Glutamatergic neuron (in vitro differentiated cells): ENCODE results near the gene SLX4IP. TPM values are rescaled to one million over a fixed set of nuclear protein-coding genes. Genes with fewer than 3 reads are reported as not detected.
A peak's percentile ranks its signal among the peaks of the same experiment; 100 is the strongest.

ENCODE experiments used
- DNase-seq: peaks from one replicate; pipeline ENCODE4 v3.0.0; 2022
- H3K27ac Mint-ChIP-seq: one replicate; pipeline ENCODE4 v1.8.0; 2020; ENCODE audit warnings: mild to moderate bottlenecking, mixed read lengths, inconsistent platforms; ENCODE audit not compliant: unreplicated experiment
- H3K27me3 Mint-ChIP-seq: one replicate; pipeline ENCODE4 v1.8.0; 2020; ENCODE audit warnings: mild to moderate bottlenecking, moderate library complexity, mixed read lengths, inconsistent platforms; ENCODE audit not compliant: unreplicated experiment
- H3K36me3 Mint-ChIP-seq: one replicate; pipeline ENCODE4 v1.8.0; 2020; ENCODE audit warnings: mild to moderate bottlenecking, mixed read lengths, inconsistent platforms; ENCODE audit not compliant: unreplicated experiment
- H3K4me1 Mint-ChIP-seq: one replicate; pipeline ENCODE4 v1.8.0; 2020; ENCODE audit warnings: mild to moderate bottlenecking, low read depth, mixed read lengths, inconsistent platforms; ENCODE audit not compliant: unreplicated experiment
- H3K4me3 Mint-ChIP-seq: one replicate; pipeline ENCODE4 v1.8.0; 2020; ENCODE audit warnings: mild to moderate bottlenecking, mixed read lengths, inconsistent platforms; ENCODE audit not compliant: unreplicated experiment
- H3K9me3 Mint-ChIP-seq: one replicate; pipeline ENCODE4 v1.8.0; 2020; ENCODE audit warnings: mild to moderate bottlenecking, moderate library complexity, mixed read lengths, inconsistent platforms; ENCODE audit not compliant: unreplicated experiment
- CTCF ChIP-seq: fragments of 200-600 bp; sonication (generic); IDR thresholded peaks from one replicate; pipeline ENCODE4 v1.5.0; 2021; ENCODE audit not compliant: partially characterized antibody, unreplicated experiment
- microRNA-seq: library from miRNA; unstranded; fragments of <30 nt; microRNA quantifications from one replicate; pipeline ENCODE4, GENCODE V29; 2020; ENCODE audit not compliant: unreplicated experiment
- total RNA-seq: library from RNA; stranded (reverse); fragmentation: NEBNext Ultra II Directional; extraction: Animal tissue kit (Norgen Biotek cat#: 25700); gene quantifications from one replicate; pipeline ENCODE4 v1.2.1, GENCODE V29; 2021; ENCODE audit not compliant: unreplicated experiment

Gene SLX4IP
- total RNA-seq, 1 donor from 2014 or later, result 7.9 TPM

- Mint-ChIP-seq H3K36me3 (no peaks in the 10 kb centered on the region), H3K27me3 (peaks cover 2% of the 10 kb centered on the region), H3K9me3 (peaks cover 2% of the 10 kb centered on the region), H3K27ac (no peak overlapping the region), H3K4me3 (peak overlapping the region; percentile 80), H3K4me1 (peaks cover 9% of the 10 kb centered on the region)
- TF ChIP-seq CTCF, result no peak
- DNase-seq, result no peak
Observed at GRCh38 chr20:10675450-10675848, 240.3 kb downstream of the SLX4IP start.

- TF ChIP-seq CTCF, result no peak
- DNase-seq, result no peak
- no peak overlapping the region for H3K27ac Mint-ChIP-seq
- no peak overlapping the region for H3K4me3 Mint-ChIP-seq
- H3K27me3 Mint-ChIP-seq, result peaks cover 2% of the 10 kb centered on the region
- H3K4me1 Mint-ChIP-seq, result no peaks in the 10 kb centered on the region
- H3K36me3 Mint-ChIP-seq, result no peaks in the 10 kb centered on the region
- H3K9me3 Mint-ChIP-seq, result peaks cover 2% of the 10 kb centered on the region
Observed at GRCh38 chr20:10676518-10676917, 241.4 kb downstream of the SLX4IP start.

Small RNAs within 50 kb of the gene (microRNA-seq; reads per million reads assigned to microRNA genes)
- gene MIR6870, result 0.41 reads per million

Other genes with a start within 250 kb of the SLX4IP start
- gene SNAP25, start 216.5 kb upstream of the SLX4IP start, total RNA-seq, result 61.0 TPM
- 15.1 TPM for gene MKKS, start 1.1 kb upstream of the SLX4IP start, total RNA-seq
- gene JAG1, start 238.7 kb downstream of the SLX4IP start, total RNA-seq, result 11.4 TPM